Gastroesophageal sphincter (tissue), 3 donors: ENCODE measurements around the gene SLC46A1.

Experiments
- EP300 ChIP-seq: sonication (generic); formaldehyde crosslinking; IDR thresholded peaks from one replicate; pipeline ENCODE4 v1.6.1; 2017; ENCODE audit warnings: antibody characterized with exemption, mild to moderate bottlenecking
- POLR2A ChIP-seq, 2 donors: fragments of 450-650 bp; IDR thresholded peaks; one replicate each; pipeline ENCODE4 v1.6.1; 2017; ENCODE audit warnings: antibody characterized with exemption in 2 of 2, mild to moderate bottlenecking in 2 of 2, moderate library complexity in 1 of 2
- TF ChIP-seq, protein P1 (sequence below), 4 experiments: fragments of 200-600 bp in 2 of 4; fragments of 450-650 bp in 2 of 4; sonication (generic) in 1 of 4; IDR thresholded peaks; one replicate each; pipeline ENCODE4 v1.5.1; 2017 to 2019; ENCODE audit warnings: antibody characterized with exemption in 4 of 4, mild to moderate bottlenecking in 2 of 4, moderate library complexity in 2 of 4

- TF ChIP-seq, protein P1, sequence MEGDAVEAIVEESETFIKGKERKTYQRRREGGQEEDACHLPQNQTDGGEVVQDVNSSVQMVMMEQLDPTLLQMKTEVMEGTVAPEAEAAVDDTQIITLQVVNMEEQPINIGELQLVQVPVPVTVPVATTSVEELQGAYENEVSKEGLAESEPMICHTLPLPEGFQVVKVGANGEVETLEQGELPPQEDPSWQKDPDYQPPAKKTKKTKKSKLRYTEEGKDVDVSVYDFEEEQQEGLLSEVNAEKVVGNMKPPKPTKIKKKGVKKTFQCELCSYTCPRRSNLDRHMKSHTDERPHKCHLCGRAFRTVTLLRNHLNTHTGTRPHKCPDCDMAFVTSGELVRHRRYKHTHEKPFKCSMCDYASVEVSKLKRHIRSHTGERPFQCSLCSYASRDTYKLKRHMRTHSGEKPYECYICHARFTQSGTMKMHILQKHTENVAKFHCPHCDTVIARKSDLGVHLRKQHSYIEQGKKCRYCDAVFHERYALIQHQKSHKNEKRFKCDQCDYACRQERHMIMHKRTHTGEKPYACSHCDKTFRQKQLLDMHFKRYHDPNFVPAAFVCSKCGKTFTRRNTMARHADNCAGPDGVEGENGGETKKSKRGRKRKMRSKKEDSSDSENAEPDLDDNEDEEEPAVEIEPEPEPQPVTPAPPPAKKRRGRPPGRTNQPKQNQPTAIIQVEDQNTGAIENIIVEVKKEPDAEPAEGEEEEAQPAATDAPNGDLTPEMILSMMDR (IDR thresholded peaks at IDR 0.05) = no peak
- TF ChIP-seq POLR2A (IDR thresholded peaks at IDR 0.05) (no peak), EP300 (no peak)
Observed at GRCh38 chr17:28407974-28408306, 1.9 kb upstream of the SLC46A1 start.
